DOHH2 (cell line): ENCODE data around the gene GANC.

Source experiments
- H3F3A ChIP-seq: fragments of 200-600 bp; sonication (generic), shearing (Covaris generic); 2 replicates; pipeline ENCODE4 v1.6.0; 2016; ENCODE audit warnings: antibody characterized with exemption, mild to moderate bottlenecking; ENCODE audit not compliant: control insufficient read depth, insufficient read depth
- H3K27ac ChIP-seq: fragments of 200-600 bp; sonication (generic); 2 replicates; pipeline ENCODE4 v1.5.1; 2014; ENCODE audit warnings: low read depth, mild to moderate bottlenecking, low read length, moderate library complexity
- H3K27me3 ChIP-seq: fragments of 200-600 bp; sonication (generic); 2 replicates; pipeline ENCODE4 v1.6.1; 2014; ENCODE audit warnings: mild to moderate bottlenecking, low read length, mixed read lengths; ENCODE audit not compliant: control insufficient read depth
- H3K36me3 ChIP-seq: fragments of 200-600 bp; sonication (generic); 2 replicates; pipeline ENCODE4 v1.6.1; 2014; ENCODE audit warnings: mild to moderate bottlenecking, low read length, moderate library complexity, mixed read lengths; ENCODE audit not compliant: control insufficient read depth
- H3K4me1 ChIP-seq: fragments of 200-600 bp; sonication (generic); 2 replicates; pipeline ENCODE4 v1.6.1; 2014; ENCODE audit warnings: mild to moderate bottlenecking, low read length, mixed read lengths; ENCODE audit not compliant: control insufficient read depth
- H3K4me2 ChIP-seq: fragments of 200-600 bp; sonication (generic); 2 replicates; pipeline ENCODE4 v1.6.0; 2014; ENCODE audit warnings: mild to moderate bottlenecking, low read length, moderate library complexity
- H3K4me3 ChIP-seq: fragments of 200-600 bp; sonication (generic); 2 replicates; pipeline ENCODE4 v1.5.1; 2014; ENCODE audit warnings: mild to moderate bottlenecking, low read length, mixed read lengths
- H3K79me2 ChIP-seq: fragments of 200-600 bp; sonication (generic); 2 replicates; pipeline ENCODE4 v1.6.1; 2014; ENCODE audit warnings: mild to moderate bottlenecking, low read length, mixed read lengths; ENCODE audit not compliant: control insufficient read depth
- H3K9me2 ChIP-seq: fragments of 200-600 bp; sonication (generic); replicated peaks from 2 replicates; pipeline ENCODE4 v1.6.1; 2014; ENCODE audit warnings: mild to moderate bottlenecking, low read length, mixed read lengths; ENCODE audit not compliant: control insufficient read depth
- H3K9me3 ChIP-seq: fragments of 200-600 bp; sonication (generic); 2 replicates; pipeline ENCODE4 v1.6.1; 2014; ENCODE audit warnings: antibody characterized with exemption, low read length, mixed read lengths; ENCODE audit not compliant: control insufficient read depth, insufficient read depth
- H4K20me1 ChIP-seq: fragments of 200-600 bp; sonication (generic); 2 replicates; pipeline ENCODE4 v1.6.0; 2014; ENCODE audit warnings: low read depth, mild to moderate bottlenecking, antibody characterized with exemption, low read length, moderate library complexity; ENCODE audit not compliant: control insufficient read depth, insufficient read depth
- CTCF ChIP-seq: fragments of 200-600 bp; sonication (generic); IDR thresholded peaks from one replicate; pipeline ENCODE4 v1.5.1; 2014; ENCODE audit warnings: antibody characterized with exemption, mild to moderate bottlenecking, low read depth, low read length; ENCODE audit not compliant: poor library complexity, severe bottlenecking
- EZH2phosphoT487 ChIP-seq: fragments of 200-600 bp; sonication (generic); IDR thresholded peaks from 2 replicates; pipeline ENCODE4 v1.6.1; 2017; ENCODE audit warnings: borderline replicate concordance, mild to moderate bottlenecking, antibody characterized with exemption, low read length, moderate library complexity, mixed read lengths

GANC gene

GRCh38 chr15:42387603-42388002 is 114.6 kb downstream of the GANC start:
- Histone ChIP-seq H3F3A (no peaks in the 10 kb centered on the region), H3K4me3 (no peak overlapping the region), H3K27ac (no peak overlapping the region), H4K20me1 (no peaks in the 10 kb centered on the region), H3K36me3 (no peaks in the 10 kb centered on the region), H3K27me3 (no peaks in the 10 kb centered on the region), H3K9me3 (no peaks in the 10 kb centered on the region), H3K79me2 (no peaks in the 10 kb centered on the region), H3K9me2 (no peaks in the 10 kb centered on the region), H3K4me2 (peak overlapping the region; percentile 23), H3K4me1 (peaks cover 29% of the 10 kb centered on the region)
- no peak for TF ChIP-seq EZH2phosphoT487
- no peak for TF ChIP-seq CTCF

- Histone ChIP-seq H3K36me3 (no peaks in the 10 kb centered on the region), H3F3A (no peaks in the 10 kb centered on the region), H3K9me2 (no peaks in the 10 kb centered on the region), H3K4me2 (no peak overlapping the region), H3K9me3 (no peaks in the 10 kb centered on the region), H3K27ac (no peak overlapping the region), H3K4me1 (peaks cover 15% of the 10 kb centered on the region), H3K79me2 (no peaks in the 10 kb centered on the region), H4K20me1 (no peaks in the 10 kb centered on the region), H3K4me3 (no peak overlapping the region), H3K27me3 (no peaks in the 10 kb centered on the region)
- TF ChIP-seq CTCF (no peak), EZH2phosphoT487 (no peak)
Measured at GRCh38 chr15:42392309-42393024, 119.5 kb downstream of the GANC start.

DNA sequence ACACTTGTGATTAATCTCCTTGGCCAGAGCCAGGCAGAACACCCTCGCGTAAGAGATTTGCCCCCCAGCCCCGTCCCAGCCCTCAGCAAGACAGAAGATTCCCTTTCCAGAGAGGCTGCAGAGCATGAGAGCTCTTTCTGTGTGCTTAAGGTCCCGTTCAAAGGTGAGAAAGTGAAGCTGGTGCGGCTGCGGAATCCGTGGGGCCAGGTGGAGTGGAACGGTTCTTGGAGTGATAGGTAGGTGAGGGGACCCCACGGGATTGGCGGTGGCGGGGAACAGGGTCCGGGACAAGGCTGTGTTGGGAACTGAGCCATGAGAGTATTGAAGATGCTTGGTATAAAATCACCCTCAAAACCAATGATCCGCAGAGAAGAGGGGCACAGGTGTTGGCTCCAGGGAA is 121.1 kb downstream of the GANC start:
- Histone ChIP-seq H3K9me3 (no peaks in the 10 kb centered on the region), H3K4me1 (peaks cover 9% of the 10 kb centered on the region), H3K36me3 (no peaks in the 10 kb centered on the region), H3K79me2 (no peaks in the 10 kb centered on the region), H3K27me3 (no peaks in the 10 kb centered on the region), H3K4me2 (no peak overlapping the region), H3K9me2 (no peaks in the 10 kb centered on the region), H3K4me3 (no peak overlapping the region), H3K27ac (no peak overlapping the region), H4K20me1 (no peaks in the 10 kb centered on the region), H3F3A (no peaks in the 10 kb centered on the region)
- TF ChIP-seq CTCF (no peak), EZH2phosphoT487 (no peak)
